NCI-H446 (cell line): Measurements from ENCODE around the gene FAM110D.

Experiments used
- DNase-seq, 2 experiments: peaks; one replicate each; lab custom pipeline; 2025; lab: John Stamatoyannopoulos, UW

Gene FAM110D

GRCh38 chr1:26189331-26189730 lies 30.5 kb downstream of the FAM110D start:
- DNase-seq = no peak

DNA sequence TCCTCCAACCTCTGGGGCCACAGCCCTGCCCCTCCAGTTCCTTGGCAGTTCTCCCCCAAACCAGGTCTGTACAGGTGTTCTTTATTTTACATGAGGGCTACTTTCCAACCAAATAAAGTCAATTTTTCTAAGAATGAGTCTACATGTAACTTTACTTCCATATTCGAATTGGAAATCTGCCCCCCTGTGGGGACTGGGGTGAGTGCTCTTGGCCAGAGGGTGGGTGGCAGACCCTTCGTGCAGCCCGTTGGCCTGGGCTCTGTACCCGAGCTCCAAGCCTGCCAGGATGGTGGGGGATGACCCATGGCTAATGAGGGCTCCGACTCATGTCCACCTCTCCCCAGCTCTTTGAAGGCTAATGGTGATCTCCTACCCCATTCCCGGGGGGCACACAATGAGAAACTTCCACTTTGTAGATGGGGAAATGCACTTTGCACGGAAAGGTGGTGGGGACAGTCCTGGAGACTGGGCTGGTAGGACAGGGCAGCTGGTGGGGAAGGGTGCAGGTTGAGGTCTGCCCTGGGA lies 30.9 kb downstream of the FAM110D start:
- DNase-seq = no peak

- peak in 1 of 2 experiments; percentile 27 for DNase-seq
Measured at GRCh38 chr1:26190373-26190987, 31.6 kb downstream of the FAM110D start, which contains the start of gene CATSPER4. Gene CATSPER4 (plus strand): TSS chr1:26190602. CDS start chr1:26190628, 26 bp downstream.

DNA sequence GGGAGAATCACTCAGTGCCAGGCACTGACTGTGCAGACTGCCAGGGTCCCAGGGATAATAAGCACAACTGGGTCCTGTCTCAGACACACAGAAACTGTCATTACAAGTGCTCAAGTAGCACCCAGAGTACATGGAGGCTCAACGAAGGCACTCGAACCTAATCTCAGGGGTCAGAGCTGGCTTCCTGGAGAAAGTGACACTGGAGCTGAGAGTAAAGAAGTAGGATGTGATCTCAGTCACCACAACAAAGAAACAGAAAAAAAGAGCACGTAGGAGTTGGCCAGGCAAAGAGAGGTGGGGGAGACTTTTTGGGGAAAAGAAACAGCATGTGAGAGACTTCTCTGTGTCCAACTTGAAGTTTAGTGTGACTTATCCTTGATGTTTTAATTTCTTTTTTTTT lies 32.9 kb downstream of the FAM110D start:
- DNase-seq = no peak

- no peak for DNase-seq
Measured at GRCh38 chr1:26195805-26196204, 36.9 kb downstream of the FAM110D start.

- DNase-seq = no peak
Measured at GRCh38 chr1:26197301-26197700, 38.4 kb downstream of the FAM110D start.

DNA sequence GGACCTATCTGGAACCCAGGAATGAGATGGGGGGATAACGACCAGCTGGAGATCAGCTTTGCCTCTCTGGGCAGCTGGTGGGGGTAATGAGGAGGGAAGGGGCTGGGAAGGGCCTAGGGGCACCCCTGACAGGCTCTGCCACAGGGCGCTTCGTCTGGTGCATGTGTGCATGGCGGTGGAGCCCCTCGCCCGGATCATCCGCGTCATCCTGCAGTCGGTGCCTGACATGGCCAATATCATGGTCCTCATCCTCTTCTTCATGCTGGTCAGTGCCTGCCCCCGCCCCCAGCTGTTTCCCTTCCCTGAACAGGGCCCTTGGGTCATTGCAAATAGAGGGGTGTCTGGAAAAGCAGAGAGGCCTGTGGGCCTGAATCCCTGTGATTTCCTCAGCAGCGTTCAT lies 38.9 kb downstream of the FAM110D start:
- DNase-seq = no peak

GRCh38 chr1:26200413-26200812 lies 41.5 kb downstream of the FAM110D start:
- no peak for DNase-seq

DNA sequence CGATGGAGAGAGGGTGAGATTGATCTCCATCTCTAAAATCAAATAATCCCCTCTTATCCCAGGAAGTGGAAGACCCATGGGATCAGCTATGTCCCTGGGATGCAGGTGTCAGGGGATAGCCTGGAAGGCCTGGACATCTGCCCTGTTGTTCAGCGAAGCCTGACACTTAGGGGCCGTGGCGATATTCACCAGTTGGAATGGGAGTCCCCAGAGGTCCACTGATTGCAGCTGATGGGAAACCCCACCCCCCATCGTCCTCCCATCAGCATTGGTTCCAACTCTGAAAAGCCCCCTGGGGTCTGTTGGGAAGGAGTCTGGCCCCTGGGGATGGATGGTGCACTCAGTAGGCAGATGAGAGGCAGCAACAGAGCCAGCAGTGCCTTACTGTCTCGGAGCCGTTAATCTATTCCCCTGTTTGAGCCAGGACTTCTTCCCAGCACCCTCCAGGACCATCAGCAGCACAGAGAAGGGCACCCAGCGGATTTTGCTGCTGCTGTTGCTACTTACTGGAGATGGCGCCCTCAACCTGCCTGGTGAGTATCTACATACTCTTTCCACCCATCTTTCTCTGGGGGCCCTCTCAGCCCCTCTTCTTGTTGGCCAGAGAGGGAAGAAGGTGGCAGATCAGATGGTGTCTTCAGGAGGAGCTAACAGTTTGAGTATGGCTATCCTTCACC lies 44.9 kb downstream of the FAM110D start:
- no peak for DNase-seq

GRCh38 chr1:26210147-26210870 lies 51.4 kb downstream of the FAM110D start:
- DNase-seq = no peak

DNA sequence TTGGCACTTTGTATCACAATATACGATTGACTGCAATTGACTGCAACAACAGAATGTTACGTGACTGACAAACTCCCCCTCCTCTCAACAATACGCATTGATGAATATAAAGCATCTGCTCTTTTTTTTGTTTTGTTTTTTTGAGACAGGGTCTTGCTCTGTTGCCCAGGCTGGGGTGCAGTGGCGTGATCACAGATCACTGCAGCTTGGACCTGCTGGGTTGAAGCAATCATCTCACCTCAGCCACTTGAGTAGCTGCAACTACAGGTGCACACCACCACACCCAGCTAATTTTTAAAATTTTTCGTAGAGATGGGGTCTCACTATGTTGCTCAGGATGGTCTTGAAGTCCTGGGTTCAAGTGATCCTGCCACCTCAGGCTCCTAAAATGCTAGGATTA lies 53.8 kb downstream of the FAM110D start:
- DNase-seq = no peak

DNA sequence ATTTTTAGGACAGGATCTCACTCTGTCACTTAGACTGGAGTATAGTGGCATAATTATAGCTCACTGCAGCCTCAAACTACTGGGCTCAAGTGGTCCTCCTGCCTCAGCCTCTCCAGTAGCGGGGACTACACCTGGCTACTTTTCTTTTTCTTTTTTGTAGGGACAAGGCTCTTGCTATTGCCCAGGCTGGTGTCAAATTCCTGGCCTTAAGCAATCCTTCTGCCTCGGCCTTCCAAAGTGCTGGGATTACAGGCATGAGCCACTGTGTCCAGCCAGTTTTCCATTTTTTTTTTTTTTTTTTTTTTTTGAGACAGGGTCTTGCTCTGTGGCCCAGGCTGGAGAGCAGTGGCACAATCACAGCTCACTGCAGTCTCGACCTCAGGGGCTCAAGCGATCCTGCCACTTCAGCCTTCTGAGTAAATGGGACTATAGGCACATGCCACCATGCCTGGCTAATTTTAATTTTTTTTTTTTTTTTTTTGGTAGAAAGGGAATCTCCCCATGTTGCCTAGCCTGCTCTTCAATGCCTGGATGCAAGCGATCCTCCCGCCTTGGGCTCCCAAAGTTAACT lies 54.5 kb downstream of the FAM110D start:
- DNase-seq = no peak
